ENCODE measurements around the gene OTULINL.

Gene OTULINL

DNA sequence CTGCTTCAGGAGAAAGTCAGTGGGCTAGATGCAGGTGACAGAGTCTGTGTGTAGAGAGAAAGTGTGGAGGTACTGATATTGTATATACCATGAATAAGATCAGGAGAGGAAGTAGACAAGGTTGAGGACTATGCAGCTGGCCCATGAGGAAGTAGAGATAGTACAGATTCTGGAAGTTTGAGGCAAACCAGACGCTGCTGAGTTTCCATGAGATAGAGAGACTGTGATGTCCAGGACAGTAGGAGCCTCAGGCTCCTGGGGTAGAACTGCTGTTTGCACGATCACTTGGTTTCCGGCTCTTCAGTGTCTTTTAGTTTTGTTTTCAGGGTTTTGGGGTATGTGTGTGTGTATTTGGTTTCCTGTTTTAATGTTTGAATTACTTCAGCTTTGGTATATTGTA lies 13.6 kb downstream of the OTULINL start:
- Histone ChIP-seq H3K36me3 (no peaks in the 10 kb centered on the region), H3K4me3 (no peak overlapping the region), H3K4me1 (no peaks in the 10 kb centered on the region), H3K9me3 (no peaks in the 10 kb centered on the region), H3K27ac (no peak overlapping the region), H3K27me3 (no peaks in the 10 kb centered on the region)
- TF ChIP-seq CTCF (IDR thresholded peaks at IDR 0.05): no peak
- intact Hi-C loops (cut with DNase I; ENCODE audit: low total_unique reads): no loop called here
- DNase-seq: no peak

- no peaks in the 10 kb centered on the region for H3K4me1 ChIP-seq
- DNase-seq: no peak
- H3K4me3 ChIP-seq: no peak overlapping the region
- no peak overlapping the region for H3K27ac ChIP-seq
- H3K27me3 ChIP-seq: no peaks in the 10 kb centered on the region
- H3K36me3 ChIP-seq: no peaks in the 10 kb centered on the region
- no peak for TF ChIP-seq CTCF (IDR thresholded peaks at IDR 0.05)
- no peaks in the 10 kb centered on the region for H3K9me3 ChIP-seq
- intact Hi-C loops (cut with DNase I; ENCODE audit: low total_unique reads): no loop called here
Measured at GRCh38 chr5:14595891-14596290, 14.3 kb downstream of the OTULINL start.

DNA sequence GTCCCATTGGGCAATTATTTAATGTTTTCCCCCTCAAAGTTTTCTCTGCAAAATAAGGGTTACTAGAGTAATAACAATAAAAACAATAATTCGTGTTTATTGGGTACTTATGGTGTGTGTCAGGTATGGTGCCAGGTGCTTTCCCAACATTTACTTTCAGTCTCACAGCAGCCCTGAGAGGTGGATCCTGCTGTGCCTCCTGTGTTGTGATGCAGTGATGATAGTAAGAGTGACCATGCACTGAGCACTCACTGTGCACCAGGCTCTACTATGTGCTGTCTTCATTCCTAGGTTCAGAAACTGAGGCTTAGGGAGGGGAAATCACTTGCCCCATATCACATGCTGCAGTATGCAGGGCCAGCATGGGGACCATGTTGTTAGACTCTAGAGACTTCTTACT lies 15.5 kb downstream of the OTULINL start:
- Histone ChIP-seq H3K9me3 (no peaks in the 10 kb centered on the region), H3K36me3 (no peaks in the 10 kb centered on the region), H3K4me1 (no peaks in the 10 kb centered on the region), H3K27ac (no peak overlapping the region), H3K4me3 (no peak overlapping the region), H3K27me3 (no peaks in the 10 kb centered on the region)
- intact Hi-C loops (cut with DNase I; ENCODE audit: low total_unique reads): no loop called here
- no peak for TF ChIP-seq CTCF (IDR thresholded peaks at IDR 0.05)
- no peak for DNase-seq

DNA sequence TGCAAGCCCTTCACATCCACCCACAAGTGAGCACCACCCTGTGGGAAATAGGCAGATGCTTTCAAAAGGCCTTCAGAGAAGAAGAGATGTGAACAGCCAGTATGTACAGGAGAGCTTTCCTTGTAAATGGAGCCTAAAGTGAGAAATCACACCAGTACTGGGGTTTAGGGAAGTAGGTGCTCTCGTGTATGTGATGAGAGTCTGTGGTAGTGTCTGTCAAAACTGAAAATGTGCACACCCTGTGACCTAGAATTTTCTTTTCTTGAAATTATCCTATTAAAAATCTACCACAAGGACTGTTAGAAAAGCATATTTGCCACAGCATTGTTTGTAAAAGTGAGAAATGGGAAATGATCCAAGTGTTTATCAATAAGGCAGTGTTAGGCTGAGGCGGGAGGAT lies 16.6 kb downstream of the OTULINL start:
- no peak for DNase-seq
- intact Hi-C loops (cut with DNase I; ENCODE audit: low total_unique reads): no loop called here
- Histone ChIP-seq H3K27ac (no peak overlapping the region), H3K27me3 (no peaks in the 10 kb centered on the region), H3K4me1 (no peaks in the 10 kb centered on the region), H3K4me3 (no peak overlapping the region), H3K36me3 (peaks cover 0 to 3% (median 0%) of the 10 kb centered on the region in 3 donors), H3K9me3 (no peaks in the 10 kb centered on the region)
- TF ChIP-seq CTCF (IDR thresholded peaks at IDR 0.05): no peak

DNA sequence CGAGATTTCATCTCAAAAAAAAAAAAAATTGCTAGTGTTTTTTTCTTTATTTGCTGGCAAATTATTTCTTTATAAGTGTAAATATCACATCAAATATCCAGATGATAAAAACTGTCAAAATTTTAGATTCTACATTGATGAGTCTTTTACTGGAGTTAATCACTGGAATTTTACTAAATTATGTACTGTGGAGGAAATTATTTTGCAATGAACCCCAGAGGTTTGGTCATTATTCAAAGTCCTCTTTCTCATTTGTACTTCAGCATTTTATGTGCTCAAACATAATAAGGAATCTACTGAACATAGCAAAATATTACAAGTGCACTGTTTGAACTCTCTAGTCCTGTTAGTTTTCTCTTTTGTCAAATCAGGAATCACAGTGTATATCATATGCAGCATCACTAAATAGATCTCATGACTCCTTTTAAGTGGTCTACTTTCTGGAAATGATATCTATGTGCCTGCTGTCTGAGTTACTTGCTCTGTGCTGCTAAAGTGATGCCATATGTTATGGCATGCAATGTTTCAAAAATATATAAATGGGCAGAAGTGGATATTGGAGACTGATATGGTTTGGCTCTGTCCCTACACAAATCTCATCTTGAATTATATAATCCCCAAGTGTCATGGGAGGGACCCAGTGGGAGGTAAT lies 18.0 kb downstream of the OTULINL start:
- H3K36me3 ChIP-seq: peaks cover 0 to 5% (median 0%) of the 10 kb centered on the region in 3 donors
- no peaks in the 10 kb centered on the region for H3K27me3 ChIP-seq
- no peaks in the 10 kb centered on the region for H3K4me1 ChIP-seq
- intact Hi-C loops (cut with DNase I; ENCODE audit: low total_unique reads): no loop called here
- no peak for TF ChIP-seq CTCF (IDR thresholded peaks at IDR 0.05)
- no peak overlapping the region for H3K4me3 ChIP-seq
- H3K9me3 ChIP-seq: no peaks in the 10 kb centered on the region
- no peak overlapping the region for H3K27ac ChIP-seq
- DNase-seq: no peak

DNA sequence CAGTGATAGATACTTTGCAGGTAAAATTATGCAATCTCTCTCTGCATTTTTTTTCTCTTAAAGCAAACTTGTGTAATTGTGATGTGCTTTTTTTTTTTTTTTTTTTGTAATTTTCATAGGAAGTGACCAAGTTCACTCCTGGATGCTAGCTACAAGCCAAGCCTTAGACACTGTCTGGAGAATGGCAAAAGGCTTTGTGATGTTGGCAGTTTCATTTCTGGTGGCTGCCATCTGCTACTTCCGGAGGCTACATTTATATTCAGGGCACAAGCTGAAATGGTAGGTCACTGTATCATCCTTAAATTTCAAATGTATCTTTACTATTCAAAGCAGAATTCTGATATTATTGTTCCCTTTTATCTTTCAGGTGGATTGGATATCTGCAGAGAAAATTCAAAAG lies 19.3 kb downstream of the OTULINL start:
- Histone ChIP-seq H3K9me3 (no peaks in the 10 kb centered on the region), H3K27ac (no peak overlapping the region), H3K4me1 (no peaks in the 10 kb centered on the region), H3K4me3 (no peak overlapping the region), H3K27me3 (no peaks in the 10 kb centered on the region), H3K36me3 (peaks cover 0 to 5% (median 0%) of the 10 kb centered on the region in 3 donors)
- TF ChIP-seq CTCF (IDR thresholded peaks at IDR 0.05): no peak
- intact Hi-C loops (cut with DNase I; ENCODE audit: low total_unique reads): no loop called here
- DNase-seq: no peak
